ENCODE measurements around the gene PHACTR3.

DNA sequence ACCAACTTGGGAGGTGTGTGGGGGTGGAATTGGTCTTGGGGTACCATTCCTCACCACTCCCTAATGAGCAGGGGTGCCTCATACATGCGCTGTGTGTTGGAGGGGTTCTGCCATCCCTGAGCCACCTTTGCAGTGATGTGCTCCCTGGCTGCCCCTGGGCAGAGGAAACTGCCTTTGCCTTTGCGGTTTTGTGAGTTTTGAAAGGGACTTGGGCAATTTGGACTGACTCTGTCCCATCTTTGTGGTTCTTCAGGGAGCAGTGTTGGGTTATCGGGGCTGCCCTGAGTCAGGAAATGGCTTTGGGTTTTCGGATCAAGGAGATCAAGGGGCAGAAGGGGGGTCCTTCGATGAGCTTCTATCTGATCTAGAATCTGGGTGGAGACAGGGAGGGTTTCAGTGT is 3.9 kb upstream of the PHACTR3 start:
- TF ChIP-seq, protein P1, sequence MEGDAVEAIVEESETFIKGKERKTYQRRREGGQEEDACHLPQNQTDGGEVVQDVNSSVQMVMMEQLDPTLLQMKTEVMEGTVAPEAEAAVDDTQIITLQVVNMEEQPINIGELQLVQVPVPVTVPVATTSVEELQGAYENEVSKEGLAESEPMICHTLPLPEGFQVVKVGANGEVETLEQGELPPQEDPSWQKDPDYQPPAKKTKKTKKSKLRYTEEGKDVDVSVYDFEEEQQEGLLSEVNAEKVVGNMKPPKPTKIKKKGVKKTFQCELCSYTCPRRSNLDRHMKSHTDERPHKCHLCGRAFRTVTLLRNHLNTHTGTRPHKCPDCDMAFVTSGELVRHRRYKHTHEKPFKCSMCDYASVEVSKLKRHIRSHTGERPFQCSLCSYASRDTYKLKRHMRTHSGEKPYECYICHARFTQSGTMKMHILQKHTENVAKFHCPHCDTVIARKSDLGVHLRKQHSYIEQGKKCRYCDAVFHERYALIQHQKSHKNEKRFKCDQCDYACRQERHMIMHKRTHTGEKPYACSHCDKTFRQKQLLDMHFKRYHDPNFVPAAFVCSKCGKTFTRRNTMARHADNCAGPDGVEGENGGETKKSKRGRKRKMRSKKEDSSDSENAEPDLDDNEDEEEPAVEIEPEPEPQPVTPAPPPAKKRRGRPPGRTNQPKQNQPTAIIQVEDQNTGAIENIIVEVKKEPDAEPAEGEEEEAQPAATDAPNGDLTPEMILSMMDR (IDR thresholded peaks at IDR 0.05), result no peak
- TF ChIP-seq EZH2 (IDR thresholded peaks at IDR 0.05), result no peak

Data from neural progenitor cell (in vitro differentiated cells).